ENCODE data around the gene BASP1. TPM values are rescaled to one million over a fixed set of nuclear protein-coding genes. Genes with fewer than 3 reads are reported as not detected.
"Not testable (repeated sequence)": the region's sequence is repeated elsewhere in the genome, so short reads cannot be mapped to it uniquely, and the experiment has no call there.

BASP1 gene
- total and polyA plus RNA-seq, 12 donors: 7.0 to 24.9 (median 12.7) TPM

DNA sequence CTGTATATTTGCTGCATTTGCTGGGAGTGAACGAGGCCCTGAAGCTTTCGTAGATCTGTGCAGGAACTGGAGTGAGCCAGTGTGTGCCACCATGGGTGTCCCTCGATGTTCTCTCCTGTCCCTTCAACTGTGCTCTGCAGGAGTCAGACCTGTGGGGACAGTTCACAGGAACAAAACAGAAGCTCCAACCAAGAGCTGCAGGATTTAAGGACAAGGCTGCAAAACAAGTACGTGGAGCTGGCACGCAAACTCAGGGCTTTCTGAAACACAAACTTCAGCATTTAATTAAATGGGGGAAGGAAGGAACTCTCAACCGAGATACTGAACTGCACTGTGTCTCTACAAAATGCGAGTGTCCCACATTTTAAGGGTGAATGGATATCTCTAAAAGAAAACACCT is 24.2 kb downstream of the BASP1 start:
- Histone ChIP-seq H3K27me3 (no peaks in the 10 kb centered on the region), H3K9me3 (replicated peaks in 1 of 3) (no peaks in the 10 kb centered on the region), H3K4me3 (no peak overlapping the region), H3K4me1 (replicated peaks in 1 of 2) (no peaks in the 10 kb centered on the region), H3K27ac (no peak overlapping the region), H3K36me3 (replicated peaks in 1 of 2) (no peaks in the 10 kb centered on the region)
- intact Hi-C loops (cut with DNase I): no loop called here
- no peak for DNase-seq
- 74 to 80% (median 77%) methylated on average over 7 of the region's 7 CpGs for WGBS, 4 donors
- no peak for TF ChIP-seq POLR2A (IDR thresholded peaks at IDR 0.05)
- TF ChIP-seq, protein P1, sequence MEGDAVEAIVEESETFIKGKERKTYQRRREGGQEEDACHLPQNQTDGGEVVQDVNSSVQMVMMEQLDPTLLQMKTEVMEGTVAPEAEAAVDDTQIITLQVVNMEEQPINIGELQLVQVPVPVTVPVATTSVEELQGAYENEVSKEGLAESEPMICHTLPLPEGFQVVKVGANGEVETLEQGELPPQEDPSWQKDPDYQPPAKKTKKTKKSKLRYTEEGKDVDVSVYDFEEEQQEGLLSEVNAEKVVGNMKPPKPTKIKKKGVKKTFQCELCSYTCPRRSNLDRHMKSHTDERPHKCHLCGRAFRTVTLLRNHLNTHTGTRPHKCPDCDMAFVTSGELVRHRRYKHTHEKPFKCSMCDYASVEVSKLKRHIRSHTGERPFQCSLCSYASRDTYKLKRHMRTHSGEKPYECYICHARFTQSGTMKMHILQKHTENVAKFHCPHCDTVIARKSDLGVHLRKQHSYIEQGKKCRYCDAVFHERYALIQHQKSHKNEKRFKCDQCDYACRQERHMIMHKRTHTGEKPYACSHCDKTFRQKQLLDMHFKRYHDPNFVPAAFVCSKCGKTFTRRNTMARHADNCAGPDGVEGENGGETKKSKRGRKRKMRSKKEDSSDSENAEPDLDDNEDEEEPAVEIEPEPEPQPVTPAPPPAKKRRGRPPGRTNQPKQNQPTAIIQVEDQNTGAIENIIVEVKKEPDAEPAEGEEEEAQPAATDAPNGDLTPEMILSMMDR (IDR thresholded peaks at IDR 0.05): no peak

DNA sequence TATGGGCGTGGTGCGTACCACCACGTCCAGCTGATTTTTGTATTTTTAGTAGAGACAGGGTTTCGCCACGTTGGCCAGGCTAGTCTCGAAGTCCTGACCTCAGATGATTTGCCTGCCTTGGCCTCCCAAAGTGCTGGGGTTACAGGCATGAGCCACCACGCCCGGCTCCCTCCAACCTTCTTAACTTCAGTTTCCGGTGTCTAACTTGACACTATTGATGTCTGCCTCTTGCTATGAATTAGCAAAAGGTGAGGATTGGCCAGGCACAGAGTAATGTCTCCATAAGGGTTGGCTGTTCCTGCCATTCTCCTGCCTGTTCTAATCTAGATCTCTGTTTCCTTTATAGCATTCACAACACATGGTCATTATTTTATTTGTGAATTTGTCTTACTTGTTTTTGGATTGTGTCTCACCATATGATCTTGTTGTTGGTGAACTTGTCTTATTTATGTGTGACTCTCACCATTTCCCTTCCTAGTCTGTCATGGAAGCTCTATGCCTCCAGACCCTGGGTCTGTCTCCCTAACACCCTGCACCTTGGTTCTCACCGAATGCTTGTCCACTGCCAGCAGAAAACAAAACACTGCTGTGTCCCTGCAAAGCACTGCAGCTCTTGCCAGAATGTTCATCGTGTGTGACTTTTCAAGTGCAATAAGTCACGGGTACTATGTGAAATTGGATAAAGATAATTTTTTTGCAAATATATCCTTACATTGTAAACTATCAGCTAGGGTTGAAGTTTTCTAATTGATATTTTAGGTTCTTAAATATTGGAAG is 26.0 kb downstream of the BASP1 start:
- no peak for DNase-seq
- no peaks in the 10 kb centered on the region for H3K9me3 ChIP-seq (replicated peaks in 1 of 3)
- no peak overlapping the region for H3K4me3 ChIP-seq
- TF ChIP-seq POLR2A (IDR thresholded peaks at IDR 0.05): no peak
- TF ChIP-seq, protein P1 (IDR thresholded peaks at IDR 0.05): no peak
- no peak overlapping the region for H3K27ac ChIP-seq
- no peaks in the 10 kb centered on the region for H3K27me3 ChIP-seq
- H3K36me3 ChIP-seq (replicated peaks in 1 of 2): no peaks in the 10 kb centered on the region
- no peaks in the 10 kb centered on the region for H3K4me1 ChIP-seq (replicated peaks in 1 of 2)
- 82 to 86% (median 86%) methylated on average over 12 of the region's 12 CpGs for WGBS, 4 donors
- intact Hi-C loops (cut with DNase I): no loop called here

DNA sequence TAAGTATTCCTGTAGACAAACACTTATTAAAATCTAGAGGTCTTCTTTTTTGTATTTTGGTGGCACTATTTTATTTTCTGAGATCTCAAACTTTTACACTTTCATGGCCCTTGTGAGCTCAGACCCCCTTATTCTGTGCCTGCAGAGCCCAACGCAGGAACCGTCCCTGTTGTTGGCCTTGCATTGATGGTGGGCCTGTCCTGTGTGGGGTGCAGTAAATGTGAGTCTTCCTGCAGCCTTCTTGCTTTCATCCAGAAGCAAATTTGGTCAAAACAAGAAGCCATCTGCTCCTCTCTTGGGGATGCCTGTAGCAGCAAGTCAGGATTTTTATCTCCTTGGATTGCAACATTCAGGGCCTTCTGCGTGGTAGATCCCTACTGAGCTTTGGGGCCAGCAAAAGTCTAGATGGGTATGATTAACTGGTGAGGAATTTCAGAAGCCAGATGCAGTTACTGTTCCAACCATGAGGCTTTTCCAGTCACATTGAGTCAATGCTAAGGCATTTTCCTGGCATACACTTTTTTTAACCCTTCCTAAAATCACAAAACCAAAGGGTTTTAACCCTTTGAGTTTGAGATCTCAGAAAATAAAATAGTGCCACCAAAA is 31.7 kb downstream of the BASP1 start:
- no peaks in the 10 kb centered on the region for H3K4me1 ChIP-seq (replicated peaks in 1 of 2)
- no peaks in the 10 kb centered on the region for H3K36me3 ChIP-seq (replicated peaks in 1 of 2)
- DNase-seq: peak in 1 of 7 donors; percentile 20

DNA sequence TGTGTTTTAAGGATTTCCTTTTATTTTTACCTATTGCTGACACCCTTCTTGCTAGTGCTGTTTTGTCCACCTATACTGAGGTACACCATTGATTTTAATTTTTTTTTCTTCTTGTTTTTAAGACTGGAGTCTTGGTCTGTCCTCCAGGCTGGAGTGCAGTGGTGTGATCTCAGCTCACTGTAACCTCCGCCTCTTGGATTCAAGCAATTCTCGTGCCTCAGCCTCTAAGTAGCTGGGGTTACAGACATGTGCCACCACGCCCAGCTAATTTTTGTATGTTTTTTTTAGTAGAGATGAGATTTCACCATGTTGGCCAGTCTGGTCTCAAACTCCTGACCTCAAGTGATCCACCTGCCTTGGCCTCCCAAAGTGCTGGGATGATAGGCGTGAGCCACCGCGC is 32.4 kb downstream of the BASP1 start:
- 82 to 96% (median 87%) methylated on average over 6 of the region's 6 CpGs for WGBS, 4 donors
- H3K27ac ChIP-seq; H3K4me3 ChIP-seq; H3K4me1 ChIP-seq (replicated peaks in 1 of 2); H3K36me3 ChIP-seq (replicated peaks in 1 of 2); H3K27me3 ChIP-seq; intact Hi-C loops (cut with DNase I); DNase-seq; H3K9me3 ChIP-seq (replicated peaks in 1 of 3): not testable (repeated sequence)

More for the DNA sequence above, 31.7 kb downstream of the BASP1 start:
- no peaks in the 10 kb centered on the region for H3K27me3 ChIP-seq
- no peak overlapping the region for H3K27ac ChIP-seq
- no peak overlapping the region for H3K4me3 ChIP-seq
- no peak for TF ChIP-seq POLR2A (IDR thresholded peaks at IDR 0.05)
- TF ChIP-seq, protein P1 (IDR thresholded peaks at IDR 0.05): peak in 2 of 6 experiments; percentile 5 to 18
- H3K9me3 ChIP-seq (replicated peaks in 1 of 3): no peaks in the 10 kb centered on the region
- intact Hi-C loops (cut with DNase I): no loop called here
- WGBS, 4 donors: 70 to 84% (median 76%) methylated on average over 3 of the region's 3 CpGs
